BLaER1 treated with 17β-estradiol and CSF1 and Interleukin-3, amounts not matched to agents 10 nM and 100 nM (cell line): ENCODE results near the gene KIF3A.
"Not testable (repeated sequence)": the region's sequence is repeated elsewhere in the genome, so short reads cannot be mapped to it uniquely, and the experiment has no call there.

Experiments
- H3K27ac ChIP-seq, 11 experiments: shearing (Covaris generic); formaldehyde crosslinking; 2 replicates each; pipeline ENCODE4 v1.8.1; 2022
- H3K27me3 ChIP-seq, 11 experiments: shearing (Covaris generic); formaldehyde crosslinking; 2 replicates each; pipeline ENCODE4 v1.8.1; 2022
- H3K36me3 ChIP-seq, 11 experiments: shearing (Covaris generic); formaldehyde crosslinking; 2 replicates each; pipeline ENCODE4 v1.8.1; 2022
- H3K4me1 ChIP-seq, 10 experiments: shearing (Covaris generic); formaldehyde crosslinking; 2 replicates each; pipeline ENCODE4 v1.8.1; 2022
- H3K4me2 ChIP-seq, 11 experiments: shearing (Covaris generic); formaldehyde crosslinking; 2 replicates each; pipeline ENCODE4 v1.8.1; 2022
- H3K4me3 ChIP-seq, 10 experiments: shearing (Covaris generic); formaldehyde crosslinking; 2 replicates each; pipeline ENCODE4 v1.8.1; 2022
- H3K9ac ChIP-seq, 11 experiments: shearing (Covaris generic); formaldehyde crosslinking; 2 replicates each; pipeline ENCODE4 v1.8.1; 2022
- H3K9me3 ChIP-seq, 11 experiments: shearing (Covaris generic); formaldehyde crosslinking; replicated peaks in 1 of 11; 2 replicates each; pipeline ENCODE4 v1.8.1; 2022
- H4K20me1 ChIP-seq, 11 experiments: shearing (Covaris generic); formaldehyde crosslinking; 2 replicates each; pipeline ENCODE4 v1.8.1; 2022
- Cebpa-rat ChIP-seq, 11 experiments: shearing (Covaris generic); IDR thresholded peaks; 2 replicates each; pipeline ENCODE4 v1.8.1; 2022

KIF3A gene

DNA sequence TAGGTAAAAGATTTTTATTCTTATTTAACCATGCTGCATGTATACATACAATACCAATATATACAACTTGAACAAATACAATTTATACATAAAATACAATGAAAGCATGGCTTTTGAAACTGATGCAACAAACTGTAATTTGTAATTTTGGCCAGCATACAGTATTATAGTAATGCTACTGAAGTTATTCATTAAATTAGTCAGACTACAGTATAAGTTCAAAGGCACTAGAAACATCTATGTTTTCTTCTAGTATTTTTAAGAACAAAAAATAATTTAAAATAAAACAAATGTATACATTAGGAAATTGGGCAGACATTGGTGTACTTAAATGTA is 44.7 kb downstream of the KIF3A start:
- Histone ChIP-seq H3K4me3 (no peak overlapping the region), H3K27me3 (no peaks in the 10 kb centered on the region), H3K36me3 (peaks cover 0 to 19% (median 8%) of the 10 kb centered on the region in 11 experiments; a peak in 15 of 22 replicates), H3K9ac (no peak overlapping the region), H3K4me1 (peaks cover 7 to 22% (median 15%) of the 10 kb centered on the region in 10 experiments; a peak in 19 of 20 replicates), H4K20me1 (no peaks in the 10 kb centered on the region), H3K27ac (no peak overlapping the region), H3K4me2 (no peak overlapping the region), H3K9me3 (no peaks in the 10 kb centered on the region)
- TF ChIP-seq Cebpa-rat (IDR thresholded peaks at IDR 0.05): no peak

DNA sequence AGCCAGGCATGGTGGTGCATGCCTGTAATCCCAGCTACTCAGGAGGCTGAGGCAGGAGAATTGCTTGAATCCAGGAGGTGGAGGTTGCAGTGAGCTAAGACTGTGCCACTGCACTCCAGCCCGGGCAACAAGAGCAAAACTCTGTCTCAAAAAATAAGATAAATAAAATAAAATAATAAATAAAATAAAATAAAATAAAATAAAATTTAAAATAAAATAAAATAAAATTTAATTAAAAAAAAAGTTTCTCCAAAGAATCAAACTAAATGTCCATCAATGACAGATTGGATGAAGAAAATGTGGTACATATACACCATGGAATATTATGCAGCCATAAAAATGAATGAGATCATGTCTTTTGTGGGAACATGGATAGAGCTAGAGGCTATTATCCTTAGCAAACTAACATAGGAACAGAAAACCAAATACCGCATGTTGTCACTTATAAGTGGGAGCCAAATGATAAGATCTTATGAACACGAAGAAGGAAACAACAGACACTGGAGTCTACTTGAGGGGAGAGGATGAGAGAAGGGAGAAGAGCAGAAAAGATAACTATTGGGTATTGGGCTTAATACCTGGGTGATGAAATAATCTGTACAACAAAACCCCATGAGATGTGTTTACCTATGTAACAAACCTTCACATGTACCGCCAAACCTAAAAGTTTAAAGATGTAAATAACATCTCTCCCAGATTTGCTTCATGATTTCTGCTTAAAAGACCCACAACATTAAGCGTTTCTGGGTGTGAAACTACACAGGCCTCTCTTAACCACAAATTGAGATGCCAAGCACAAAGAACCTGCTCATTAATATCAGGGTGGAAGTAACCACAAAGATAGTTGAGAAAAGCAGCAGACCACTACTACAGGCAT is 45.4 kb downstream of the KIF3A start:
- not testable (repeated sequence) for H3K9ac ChIP-seq, H3K9me3 ChIP-seq, H3K4me2 ChIP-seq, H3K27me3 ChIP-seq, H3K27ac ChIP-seq, H3K4me3 ChIP-seq, H4K20me1 ChIP-seq
- Histone ChIP-seq H3K36me3 (peaks cover 0 to 13% (median 5%) of the 10 kb centered on the region in 11 experiments; a peak in 10 of 22 replicates), H3K4me1 (peaks cover 7 to 22% (median 15%) of the 10 kb centered on the region in 10 experiments; a peak in 19 of 20 replicates)

DNA sequence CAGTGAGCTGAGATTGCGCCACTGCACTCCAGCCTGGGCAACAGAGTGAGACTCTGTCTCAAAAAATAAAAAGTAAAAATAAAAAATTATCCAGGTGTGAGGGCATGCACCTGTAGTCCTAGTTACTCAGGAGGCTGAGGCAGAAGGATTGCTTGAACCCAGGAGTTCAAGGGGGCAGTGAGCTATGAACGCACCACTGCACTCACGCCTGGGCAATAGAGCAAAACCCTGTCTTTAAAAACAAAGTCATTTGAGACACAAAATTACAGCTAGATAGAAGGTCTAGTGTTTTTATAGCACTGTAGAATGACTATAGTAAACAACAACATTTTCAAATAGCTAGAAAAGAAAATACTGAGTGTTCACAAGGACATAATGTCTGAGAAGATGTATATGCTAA is 47.2 kb downstream of the KIF3A start:
- Histone ChIP-seq H4K20me1 (no peaks in the 10 kb centered on the region), H3K4me3 (no peak overlapping the region), H3K27me3 (no peaks in the 10 kb centered on the region), H3K36me3 (peaks cover 0 to 5% (median 0%) of the 10 kb centered on the region in 11 experiments; a peak in 2 of 22 replicates), H3K4me1 (peaks cover 9 to 33% (median 24%) of the 10 kb centered on the region in 10 experiments), H3K9ac (no peak overlapping the region), H3K9me3 (no peaks in the 10 kb centered on the region), H3K4me2 (no peak overlapping the region), H3K27ac (no peak overlapping the region)
- TF ChIP-seq Cebpa-rat (IDR thresholded peaks at IDR 0.05): no peak

DNA sequence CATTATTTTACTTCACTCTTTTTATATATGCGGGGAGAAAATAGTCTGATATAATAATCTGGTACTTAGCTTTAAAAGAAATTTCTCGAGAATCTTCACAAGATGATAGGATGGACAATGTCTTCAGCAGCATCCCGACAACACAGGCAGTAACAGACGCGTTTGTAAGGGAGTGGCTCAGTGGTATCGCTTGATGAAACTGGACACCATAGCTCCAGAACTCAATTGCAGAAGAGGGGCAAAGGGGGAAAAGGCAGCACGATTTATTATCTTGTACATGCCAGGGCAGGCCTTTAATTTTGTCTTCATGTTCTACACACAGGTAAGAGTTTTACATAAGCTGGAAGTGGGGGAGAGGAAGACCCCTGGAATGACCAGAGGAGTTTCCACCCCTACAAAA is 47.8 kb downstream of the KIF3A start:
- Histone ChIP-seq H3K4me1 (peaks cover 14 to 40% (median 30%) of the 10 kb centered on the region in 10 experiments), H3K27me3 (no peaks in the 10 kb centered on the region), H3K9me3 (no peaks in the 10 kb centered on the region), H4K20me1 (no peaks in the 10 kb centered on the region), H3K36me3 (peaks cover 0 to 3% (median 0%) of the 10 kb centered on the region in 11 experiments; a peak in 2 of 22 replicates), H3K9ac (no peak overlapping the region), H3K4me2 (no peak overlapping the region), H3K27ac (no peak overlapping the region), H3K4me3 (no peak overlapping the region)
- no peak for TF ChIP-seq Cebpa-rat (IDR thresholded peaks at IDR 0.05)

DNA sequence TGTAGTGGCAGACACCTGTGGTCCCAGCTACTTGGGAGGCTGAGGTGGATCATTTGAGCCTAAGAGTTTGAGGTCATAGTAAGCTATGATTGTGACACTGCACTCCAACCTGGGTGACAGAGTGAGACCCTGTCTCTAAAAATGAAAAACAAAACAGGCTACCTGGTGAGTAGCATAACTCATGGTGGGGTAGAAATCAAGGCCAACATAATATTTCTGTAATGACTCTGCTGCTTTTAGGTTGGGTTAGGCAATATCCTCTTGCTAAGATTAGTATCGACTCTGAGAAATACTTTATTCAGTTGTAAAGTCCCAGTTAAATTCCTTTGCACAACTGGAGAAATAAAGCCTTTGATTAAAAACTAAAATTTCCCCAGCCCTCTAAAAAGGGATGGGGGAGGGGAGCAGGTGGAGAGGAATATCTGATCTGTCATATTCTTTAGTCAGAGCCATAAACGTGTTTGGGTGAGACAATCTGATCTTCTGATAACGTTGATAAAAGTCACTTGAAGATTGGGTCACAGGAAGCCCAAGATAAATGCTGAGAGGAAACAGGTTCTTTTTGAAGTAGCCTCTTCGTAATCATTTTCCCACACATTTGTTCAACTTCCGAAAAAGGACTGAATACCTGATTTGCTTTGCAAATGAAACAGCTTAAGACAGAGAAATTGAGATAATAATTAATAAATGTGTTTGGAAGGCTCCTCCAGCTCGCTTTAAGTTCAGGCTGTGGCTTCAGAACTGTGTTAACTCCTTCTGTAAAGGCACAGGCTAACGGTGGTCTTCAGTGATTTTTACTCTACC is 48.6 kb downstream of the KIF3A start:
- Histone ChIP-seq H3K36me3 (peaks cover 0 to 3% (median 0%) of the 10 kb centered on the region in 11 experiments; a peak in 2 of 22 replicates), H3K9me3 (no peaks in the 10 kb centered on the region), H3K27ac (0 out of 22 replicates have a peak overlapping the region, but pooled peaks of 1 of the 11 experiments have one; percentile 9), H3K4me3 (no peak overlapping the region), H4K20me1 (no peaks in the 10 kb centered on the region), H3K4me2 (peak overlapping the region in 10 of 11 experiments; percentile 7 to 50 (median 36); a peak in 17 of 22 replicates), H3K9ac (no peak overlapping the region), H3K27me3 (no peaks in the 10 kb centered on the region), H3K4me1 (peaks cover 14 to 46% (median 35%) of the 10 kb centered on the region in 10 experiments)
- no peak for TF ChIP-seq Cebpa-rat (IDR thresholded peaks at IDR 0.05)

DNA sequence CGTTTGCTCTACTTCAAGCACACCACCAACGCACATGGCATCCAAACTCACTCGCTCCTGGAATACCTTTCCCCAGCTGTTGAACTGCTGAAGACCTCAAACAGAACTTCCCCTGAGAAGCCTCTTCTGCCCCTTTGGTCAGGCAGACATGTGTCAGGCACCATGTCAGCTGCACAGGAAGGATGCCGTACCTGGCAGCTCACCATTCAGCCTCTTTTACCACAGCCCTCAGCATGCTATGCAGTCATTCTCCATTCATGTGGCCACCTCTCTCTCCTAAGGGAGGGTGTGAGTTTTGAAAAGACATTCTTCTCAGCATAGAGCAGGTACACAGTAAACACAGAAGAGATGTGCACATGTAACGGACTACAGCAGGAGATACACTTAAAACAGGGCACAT is 49.4 kb downstream of the KIF3A start:
- Histone ChIP-seq H3K4me3 (no peak overlapping the region), H3K9me3 (no peaks in the 10 kb centered on the region)
- no peak for TF ChIP-seq Cebpa-rat (IDR thresholded peaks at IDR 0.05)

DNA sequence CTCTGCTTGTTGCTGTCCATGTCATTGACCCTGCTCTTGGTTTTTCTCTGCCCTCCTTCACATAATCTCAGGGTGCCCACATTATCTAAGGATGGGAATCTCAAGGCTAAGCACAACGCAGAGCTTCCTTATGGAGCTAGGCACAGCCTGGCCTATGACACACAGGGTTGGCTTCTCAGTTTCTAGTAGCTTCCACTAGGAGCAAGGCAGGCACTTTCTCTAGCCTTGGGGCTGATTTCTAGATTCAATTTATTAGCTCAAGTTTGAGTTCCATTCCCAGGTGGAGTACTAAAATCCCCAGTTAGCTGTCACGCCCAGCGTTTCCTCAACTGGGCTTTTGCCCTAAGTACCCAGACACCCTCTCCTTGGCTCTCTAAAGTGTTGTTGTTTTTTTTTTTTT is 51.2 kb downstream of the KIF3A start:
- Histone ChIP-seq H3K27ac (no peak overlapping the region), H3K9ac (no peak overlapping the region)
- no peak for TF ChIP-seq Cebpa-rat (IDR thresholded peaks at IDR 0.05)

More for the DNA sequence above, 49.4 kb downstream of the KIF3A start:
- peak overlapping the region in 9 of 11 experiments; percentile 7 to 50 (median 35); a peak in 13 of 22 replicates for H3K4me2 ChIP-seq
- H3K27ac ChIP-seq: 0 out of 22 replicates have a peak overlapping the region, but pooled peaks of 1 of the 11 experiments have one; percentile 9
- peaks cover 0 to 3% (median 0%) of the 10 kb centered on the region in 11 experiments; a peak in 2 of 22 replicates for H3K36me3 ChIP-seq
- no peaks in the 10 kb centered on the region for H3K27me3 ChIP-seq
- H4K20me1 ChIP-seq: no peaks in the 10 kb centered on the region
- H3K4me1 ChIP-seq: peaks cover 14 to 46% (median 35%) of the 10 kb centered on the region in 10 experiments
- no peak overlapping the region for H3K9ac ChIP-seq

DNA sequence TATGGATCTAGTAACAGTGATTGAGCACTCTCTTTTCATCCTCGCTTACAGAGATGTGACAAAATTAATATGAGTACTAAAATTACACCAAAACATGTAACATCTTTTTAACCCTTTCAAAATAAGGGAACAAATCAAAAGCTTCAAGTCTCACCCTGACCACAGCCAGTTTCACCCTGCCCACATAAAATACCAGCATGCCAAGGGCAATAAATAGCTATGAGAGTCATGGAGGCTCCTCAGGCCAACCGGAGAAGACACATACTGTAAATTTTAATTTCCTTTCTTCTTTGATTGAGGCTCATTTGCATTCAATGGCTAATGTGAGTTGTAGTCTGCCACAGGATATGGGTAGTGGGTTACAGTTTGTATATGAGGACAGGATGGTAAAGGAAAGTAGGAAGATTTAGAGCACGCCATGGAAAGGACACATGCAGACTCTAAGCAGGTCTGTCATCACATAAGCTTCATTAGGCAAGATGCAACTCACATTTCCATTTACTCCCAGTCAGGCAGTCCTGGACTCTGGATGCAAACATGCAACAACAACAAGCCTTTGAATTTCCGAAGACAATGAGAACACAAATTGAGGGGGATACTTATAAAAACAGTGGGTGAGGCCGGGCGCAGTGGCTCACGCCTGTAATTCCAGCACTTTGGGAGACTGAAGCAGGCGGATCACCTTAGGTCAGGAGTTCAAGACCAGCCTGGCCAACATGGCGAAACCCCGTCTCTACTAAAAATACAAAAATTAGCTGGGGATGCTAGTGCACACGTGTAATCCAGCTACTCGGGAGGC is 52.2 kb downstream of the KIF3A start:
- no peaks in the 10 kb centered on the region for H3K36me3 ChIP-seq
- H3K4me3 ChIP-seq: no peak overlapping the region
- TF ChIP-seq Cebpa-rat (IDR thresholded peaks at IDR 0.05): no peak
- peak overlapping the region; percentile 34 to 77 (median 63) for H3K4me2 ChIP-seq
- no peaks in the 10 kb centered on the region for H3K9me3 ChIP-seq
- H3K27me3 ChIP-seq: no peaks in the 10 kb centered on the region
- peak overlapping the region in 1 of 11 experiments; percentile 20; a peak in 1 of 22 replicates for H3K27ac ChIP-seq
- no peak overlapping the region for H3K9ac ChIP-seq
- peaks cover 14 to 51% (median 35%) of the 10 kb centered on the region in 10 experiments for H3K4me1 ChIP-seq
- no peaks in the 10 kb centered on the region for H4K20me1 ChIP-seq

More for the DNA sequence above, 51.2 kb downstream of the KIF3A start:
- H3K4me2 ChIP-seq: peak overlapping the region in 5 of 11 experiments; percentile 56 to 77 (median 63); a peak in 3 of 22 replicates
- H3K4me1 ChIP-seq: peaks cover 14 to 51% (median 35%) of the 10 kb centered on the region in 10 experiments
- H4K20me1 ChIP-seq: no peaks in the 10 kb centered on the region
- no peaks in the 10 kb centered on the region for H3K9me3 ChIP-seq
- H3K4me3 ChIP-seq: no peak overlapping the region
- H3K36me3 ChIP-seq: no peaks in the 10 kb centered on the region
- H3K27me3 ChIP-seq: no peaks in the 10 kb centered on the region
